Ureter (tissue), 1 donor: Measurements from ENCODE around the gene ADGRL3. TPM values are rescaled to one million over a fixed set of nuclear protein-coding genes. Genes with fewer than 3 reads are reported as not detected.

Experiments
- DNase-seq: peaks from one replicate; pipeline ENCODE4 v3.0.0-alpha.2; 2020; ENCODE audit warnings: low spot score
- total RNA-seq: library from RNA; stranded (reverse); gene quantifications from one replicate; pipeline ENCODE4 v1.2.4, GENCODE V29; 2023
- donor health status: DM: yes; HTN: yes; CAD: no.

The ADGRL3 gene
- 17.9 TPM for total RNA-seq

DNA sequence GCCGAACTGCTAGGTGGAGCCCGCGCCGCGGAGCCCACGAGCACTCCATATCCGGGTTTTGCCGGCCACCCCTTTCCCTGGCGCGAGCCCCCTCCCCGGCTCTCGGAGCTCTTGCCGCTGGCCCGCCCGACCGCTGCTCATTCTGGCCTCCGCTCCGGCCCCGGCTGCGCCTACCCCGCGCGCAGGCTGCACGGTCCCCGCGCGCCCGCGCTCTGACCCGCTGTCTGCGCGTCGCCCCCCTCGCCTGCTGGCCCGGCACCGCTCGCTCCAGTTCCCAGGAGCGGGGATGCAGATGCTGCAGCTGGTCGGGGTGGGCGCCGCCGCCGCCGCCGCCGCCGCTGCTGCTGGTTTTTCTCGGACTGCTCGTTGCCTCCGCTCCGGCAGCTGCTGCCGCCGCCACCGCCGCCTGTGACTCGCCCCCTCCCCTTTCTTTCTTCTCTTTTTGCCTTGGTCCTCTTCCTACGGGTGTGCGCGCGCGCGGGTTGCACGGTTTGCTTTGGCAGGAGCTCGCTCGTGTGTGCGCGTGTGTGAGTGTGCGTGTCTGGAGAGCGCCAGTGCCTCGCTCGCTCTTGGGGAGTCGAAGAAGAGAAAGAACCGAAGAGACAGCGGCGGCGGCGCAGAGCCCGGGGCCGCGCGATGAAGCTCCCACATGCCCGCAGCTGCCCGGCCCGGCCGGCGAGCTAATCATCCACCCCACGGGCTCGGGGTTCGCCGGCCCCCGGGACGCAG lies at the start of gene ADGRL3:
Gene ADGRL3, plus strand, starts transcription at position 140 of the 729 bp plus-strand sequence.
- no peak for DNase-seq

DNA sequence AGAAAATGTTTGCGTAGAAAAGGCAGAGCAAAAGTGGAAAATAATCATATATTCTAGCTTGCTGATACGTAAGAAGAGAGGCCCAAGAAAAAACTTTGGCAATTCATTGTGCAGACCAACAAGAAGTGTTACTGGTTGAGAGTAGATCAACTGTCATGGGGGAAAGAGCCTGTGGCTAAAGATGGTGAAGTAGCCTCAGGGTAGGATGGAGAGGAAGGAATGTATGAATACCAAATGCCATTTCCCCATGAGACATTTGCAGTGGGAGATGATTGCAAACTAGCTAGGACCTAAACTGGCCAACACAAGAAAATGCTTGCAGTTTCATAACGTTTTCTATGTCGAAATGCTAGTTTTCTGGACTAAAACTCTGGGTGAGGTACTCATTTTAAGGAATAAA lies 47.7 kb upstream of the ADGRL3 start:
- DNase-seq: no peak

DNA sequence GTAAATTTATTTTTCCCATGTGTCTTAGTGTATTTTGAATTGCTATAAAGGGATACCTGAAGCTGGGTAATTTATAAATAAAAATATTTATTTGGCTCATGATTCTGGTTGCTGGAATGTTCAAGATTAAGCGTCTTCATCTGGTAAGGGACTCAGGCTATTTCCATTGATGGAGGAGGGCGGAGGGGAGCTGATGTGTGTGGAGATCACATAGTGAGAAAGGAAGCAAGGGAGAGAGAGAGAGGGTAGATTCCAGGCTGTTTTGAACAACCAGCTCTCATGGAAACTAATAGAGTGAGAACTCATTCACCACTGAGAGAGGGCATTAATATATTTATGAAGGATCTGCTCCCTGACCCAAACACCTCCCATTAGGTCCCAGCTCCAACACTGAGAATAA lies 39.6 kb upstream of the ADGRL3 start:
- no peak for DNase-seq

DNA sequence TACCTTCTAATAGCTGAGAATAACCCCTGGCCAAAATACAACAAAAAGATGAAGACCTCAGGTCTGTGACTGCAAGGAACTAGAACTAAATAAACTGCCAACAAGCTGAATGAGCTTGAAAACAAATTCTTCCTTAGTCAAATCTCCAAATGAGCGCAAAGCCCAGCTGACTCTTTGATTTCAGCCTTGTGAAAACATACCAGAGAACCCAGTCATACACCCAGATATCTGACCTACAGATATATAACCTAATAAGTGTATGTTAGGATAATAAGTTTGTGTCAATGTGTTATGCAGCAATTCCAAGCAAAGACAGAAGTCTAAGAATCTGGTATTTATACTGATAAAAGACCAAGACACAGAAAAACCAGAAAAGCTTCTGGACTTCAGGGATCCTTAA lies 38.0 kb upstream of the ADGRL3 start:
- no peak for DNase-seq

DNA sequence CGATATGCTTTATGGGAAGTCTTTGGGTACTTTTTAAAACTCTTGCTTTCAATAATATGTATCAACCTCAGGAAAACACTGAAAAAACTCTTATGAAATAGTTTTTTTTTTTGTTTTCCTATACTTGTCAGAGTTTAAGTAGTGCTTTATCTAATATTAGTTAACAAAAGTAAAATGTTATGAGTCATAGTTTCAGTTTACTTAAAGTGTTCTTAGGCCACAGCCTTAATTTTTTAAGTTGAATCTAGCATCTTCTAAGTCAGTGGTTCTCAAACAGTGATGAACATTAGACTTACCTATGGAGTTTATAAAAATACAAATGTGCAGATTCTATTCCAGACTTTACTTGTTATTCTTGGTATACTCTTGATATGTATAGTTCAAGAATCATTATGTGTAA lies 26.3 kb upstream of the ADGRL3 start:
- DNase-seq: no peak

DNA sequence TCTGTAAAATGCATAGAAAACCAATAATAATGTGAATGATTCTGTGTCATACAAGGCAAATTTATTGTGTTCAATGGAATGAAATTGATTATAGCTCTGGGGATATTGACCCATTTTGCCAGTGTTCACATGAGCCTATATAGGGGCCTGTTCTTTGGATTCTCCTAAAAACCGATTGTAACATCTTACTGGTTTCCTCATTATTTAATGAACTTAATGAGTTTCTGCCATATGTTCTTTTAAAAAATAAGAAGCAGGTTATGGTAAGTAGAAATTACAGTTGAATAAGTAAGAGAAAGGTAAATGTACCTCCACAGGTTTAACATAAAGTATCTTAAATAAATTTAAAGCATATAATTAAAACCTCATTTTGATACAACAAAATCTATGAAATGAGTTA lies 24.6 kb upstream of the ADGRL3 start:
- DNase-seq: no peak

DNA sequence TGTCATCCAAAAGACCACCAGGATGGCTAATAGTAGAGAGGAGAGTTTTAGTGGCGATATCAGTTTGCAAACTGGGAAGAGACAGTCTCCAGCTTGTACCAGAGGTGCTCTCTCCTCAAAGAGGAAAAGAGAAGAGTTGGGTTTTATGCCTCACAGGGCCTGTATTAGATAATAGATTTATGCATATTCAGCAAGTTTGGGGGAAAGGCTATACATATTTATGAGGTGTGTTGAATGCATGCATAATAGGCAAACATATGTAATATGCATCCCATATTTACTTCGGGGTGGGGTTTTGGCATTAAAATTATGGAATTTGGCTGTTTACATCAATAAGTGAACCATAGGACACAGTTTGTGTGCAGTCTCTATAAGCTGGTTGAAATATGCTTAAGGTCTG lies 22.8 kb upstream of the ADGRL3 start:
- DNase-seq: no peak

DNA sequence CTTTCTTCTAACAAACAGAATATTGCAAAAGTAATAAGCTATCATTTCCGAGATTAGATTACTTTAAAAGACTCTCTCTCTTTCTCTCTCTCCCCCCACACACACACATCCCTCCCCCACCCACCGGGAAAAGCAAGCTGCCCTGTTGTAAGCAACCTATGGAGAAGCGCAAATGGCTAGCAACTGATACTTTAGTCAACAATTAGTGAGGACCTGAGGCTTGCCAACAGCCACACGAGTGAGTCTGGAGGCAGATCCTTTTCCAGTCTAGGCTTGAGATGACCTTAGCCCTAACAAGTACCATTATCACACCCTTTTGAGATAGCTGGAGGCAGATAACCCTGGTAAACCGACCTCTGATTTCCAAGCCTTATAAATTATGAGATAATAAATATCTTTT lies 19.7 kb upstream of the ADGRL3 start:
- DNase-seq: no peak

DNA sequence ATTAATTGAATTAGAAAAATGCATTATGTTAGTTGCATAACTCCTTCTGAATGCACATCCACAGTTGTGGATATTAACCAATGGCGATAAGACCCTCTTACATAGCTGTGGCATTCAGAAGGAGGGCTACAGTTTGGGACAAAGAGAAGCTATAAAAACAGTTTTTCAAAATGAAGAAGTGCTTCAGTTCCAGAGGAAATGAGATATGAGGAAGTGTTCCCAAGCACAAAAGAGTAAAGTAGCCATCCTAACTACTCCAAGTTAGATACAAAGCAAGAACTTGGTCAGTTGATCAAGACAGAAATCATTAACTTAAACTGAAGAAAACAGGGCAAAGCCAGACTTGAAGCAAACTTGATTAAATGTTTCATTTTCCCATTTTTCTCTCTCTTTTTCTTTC lies 17.2 kb upstream of the ADGRL3 start:
- no peak for DNase-seq

DNA sequence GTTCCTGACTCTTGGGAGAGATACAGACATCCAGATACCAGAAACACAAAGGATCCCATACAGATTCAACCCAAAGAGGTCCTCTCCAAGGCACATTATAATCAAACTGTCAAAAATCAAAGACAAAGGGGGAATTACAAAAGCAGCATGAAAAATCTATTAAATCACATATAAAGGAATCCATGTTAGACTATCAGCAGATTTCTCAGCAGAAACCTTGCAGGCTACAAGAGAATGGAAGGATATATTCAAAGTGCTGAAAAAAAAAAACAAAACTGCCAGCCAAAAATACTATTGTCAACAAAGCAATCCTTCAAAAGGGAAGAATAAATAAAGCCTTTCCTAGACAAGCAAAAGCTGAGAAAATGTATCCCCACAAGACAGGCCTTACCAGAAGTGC lies 14.8 kb upstream of the ADGRL3 start:
- no peak for DNase-seq

DNA sequence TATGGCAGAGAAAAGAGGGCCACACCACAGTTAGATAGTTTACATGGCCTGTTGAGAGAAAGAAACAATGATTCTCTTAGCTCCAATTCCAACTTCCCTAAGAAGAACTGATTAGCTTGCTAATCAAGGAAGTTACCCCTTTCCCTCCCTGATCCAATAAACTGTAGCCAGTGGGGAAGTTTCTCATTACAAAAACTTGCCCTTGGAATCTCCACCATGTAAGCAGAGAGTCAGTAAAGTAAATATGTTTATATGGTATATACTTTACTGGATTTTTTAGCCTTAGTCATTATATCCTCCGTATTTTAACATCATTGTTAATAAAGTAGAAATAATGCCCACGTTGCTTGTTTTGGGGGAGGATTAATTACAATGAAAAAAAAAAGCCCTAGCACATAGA lies 7.7 kb upstream of the ADGRL3 start:
- no peak for DNase-seq

DNA sequence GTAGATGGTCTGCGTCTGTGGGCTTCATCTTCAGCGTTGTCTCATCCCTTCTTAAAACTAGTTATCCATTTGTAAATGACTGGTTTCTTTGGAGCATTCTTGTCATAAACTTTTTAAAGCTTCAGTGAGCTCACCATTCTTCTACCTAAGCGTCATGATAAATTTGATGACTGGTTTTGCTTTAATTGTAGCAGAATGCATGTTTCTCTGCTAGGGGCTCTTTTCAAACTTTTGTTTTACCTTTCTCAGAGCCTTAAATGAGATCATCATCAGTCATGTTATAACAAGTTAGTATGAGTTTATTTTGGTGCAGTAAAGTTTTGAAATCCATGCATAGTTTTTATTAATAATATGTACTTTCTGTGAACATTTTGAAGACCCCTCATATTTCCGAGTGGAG lies 6.3 kb upstream of the ADGRL3 start:
- no peak for DNase-seq

DNA sequence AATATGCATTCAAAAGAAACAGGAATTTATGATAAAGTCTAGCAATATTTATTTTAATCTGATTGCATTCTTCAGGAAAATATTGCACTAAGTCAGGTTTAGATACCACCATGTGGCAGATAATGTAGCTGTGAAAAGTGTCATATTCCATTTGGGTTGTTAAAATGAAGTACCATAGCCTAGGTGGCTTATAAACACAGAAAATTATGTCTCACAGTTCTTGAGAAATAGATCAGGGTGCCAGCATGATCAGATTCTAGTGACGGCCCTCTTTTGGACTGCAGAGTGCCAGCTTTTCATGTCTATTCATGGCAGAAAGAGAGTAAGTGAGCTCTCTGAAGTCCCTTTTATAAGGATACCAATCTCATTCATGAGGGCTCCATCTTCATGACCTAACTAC lies 5.6 kb upstream of the ADGRL3 start:
- DNase-seq: no peak

DNA sequence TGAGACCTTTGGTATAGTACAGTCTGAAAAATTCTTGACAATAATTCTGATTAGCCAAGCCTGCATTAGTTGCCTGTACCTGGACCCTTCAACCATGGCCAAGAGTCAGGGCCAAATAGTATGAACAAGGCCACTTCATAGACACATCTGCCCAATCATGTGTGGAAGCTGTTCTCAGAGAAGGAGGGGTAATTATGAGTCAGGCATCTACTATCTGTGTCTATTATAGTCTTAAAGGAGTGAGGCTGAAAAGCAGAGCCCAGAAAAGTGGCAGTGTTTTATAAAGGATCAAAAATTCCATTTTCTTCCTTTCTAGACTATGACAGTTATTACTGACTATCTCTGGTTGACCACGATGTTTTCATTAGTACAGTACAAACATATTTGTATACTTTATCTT lies 5.0 kb upstream of the ADGRL3 start:
- no peak for DNase-seq

DNA sequence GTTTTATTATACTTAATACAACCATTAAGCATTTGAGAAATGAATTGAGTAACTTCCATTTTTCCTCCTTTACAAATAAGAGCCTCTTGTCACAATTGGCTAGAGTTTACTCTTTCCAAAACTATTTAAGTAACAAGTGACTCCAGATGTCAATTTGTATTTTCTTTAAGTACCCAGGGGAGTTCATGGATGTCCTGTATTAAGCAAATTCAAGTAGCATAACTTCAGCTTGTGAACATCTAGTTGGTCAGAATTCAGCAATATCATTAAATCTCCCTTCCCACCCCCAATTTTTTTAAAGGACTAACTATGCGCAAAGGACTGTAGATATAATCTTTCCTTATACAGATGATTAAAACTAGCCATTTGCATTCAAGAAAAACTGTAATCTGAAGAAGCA lies 1.4 kb upstream of the ADGRL3 start:
- no peak for DNase-seq

DNA sequence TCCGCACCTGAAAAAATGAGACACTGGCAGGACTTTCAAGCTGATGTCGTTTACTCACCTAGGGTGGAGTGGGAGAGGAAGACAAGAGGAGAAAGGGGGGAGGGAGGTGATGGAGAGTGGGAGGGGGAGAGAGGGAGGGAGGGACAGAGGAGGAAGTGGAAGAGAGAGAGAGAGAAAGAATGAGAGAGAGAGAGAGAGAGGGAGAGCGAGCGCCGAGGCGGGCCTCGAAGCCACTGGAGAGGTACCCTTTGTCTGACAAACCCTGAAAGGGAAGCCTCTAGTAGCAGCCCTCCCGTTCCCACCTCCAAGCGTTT lies 296 bp upstream of the ADGRL3 start:
- DNase-seq: no peak

DNA sequence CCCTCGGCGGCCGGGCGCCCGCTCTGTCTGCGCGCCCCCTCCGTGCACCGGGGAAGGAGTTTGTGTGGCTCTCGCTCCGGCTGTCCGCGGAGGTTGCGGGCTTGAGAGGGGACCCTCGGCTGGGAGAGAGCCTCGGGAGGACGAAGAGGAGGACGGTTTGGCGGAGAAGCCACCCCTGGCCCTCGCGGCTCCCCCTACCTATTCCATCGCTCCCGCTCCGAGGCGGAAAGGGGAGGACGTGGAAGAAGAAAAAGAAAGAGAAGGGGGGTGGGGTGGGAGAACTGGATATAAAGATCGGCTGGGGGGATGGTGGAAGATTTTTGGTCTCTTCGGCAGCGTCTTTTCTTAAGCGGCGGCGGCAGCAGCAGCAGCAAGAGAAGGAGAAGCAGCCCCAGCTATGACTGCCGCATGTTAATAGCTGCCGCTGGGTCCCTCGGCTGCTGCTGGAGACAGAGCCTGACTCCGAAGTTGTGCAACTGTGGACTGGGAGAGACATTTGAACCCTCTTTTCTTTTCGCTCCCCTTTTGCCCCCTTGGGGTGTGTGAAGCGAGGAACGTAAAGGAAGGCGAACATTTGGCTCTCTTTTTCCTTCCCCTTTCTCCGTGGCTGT lies 895 bp downstream of the ADGRL3 start:
- DNase-seq: no peak

DNA sequence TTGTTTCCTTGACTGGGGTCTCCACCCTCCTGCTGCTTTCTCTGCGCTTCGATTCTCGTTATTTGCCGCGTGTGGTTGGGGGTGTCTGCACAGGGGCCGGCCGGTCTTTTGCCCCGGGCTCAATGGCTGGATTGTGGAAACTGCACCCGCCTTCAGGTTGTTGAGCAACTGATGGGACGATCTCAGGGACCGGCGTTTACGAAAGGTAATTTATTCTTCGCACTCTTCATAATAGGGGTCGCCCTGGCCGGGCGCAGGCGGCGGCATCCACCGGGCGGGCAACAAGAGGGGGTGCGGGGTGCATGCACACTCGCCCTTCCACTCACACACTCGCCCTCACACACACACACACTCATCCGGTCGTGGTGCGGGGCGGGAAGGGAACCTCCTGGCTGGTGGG lies 1.4 kb downstream of the ADGRL3 start:
- DNase-seq: no peak

DNA sequence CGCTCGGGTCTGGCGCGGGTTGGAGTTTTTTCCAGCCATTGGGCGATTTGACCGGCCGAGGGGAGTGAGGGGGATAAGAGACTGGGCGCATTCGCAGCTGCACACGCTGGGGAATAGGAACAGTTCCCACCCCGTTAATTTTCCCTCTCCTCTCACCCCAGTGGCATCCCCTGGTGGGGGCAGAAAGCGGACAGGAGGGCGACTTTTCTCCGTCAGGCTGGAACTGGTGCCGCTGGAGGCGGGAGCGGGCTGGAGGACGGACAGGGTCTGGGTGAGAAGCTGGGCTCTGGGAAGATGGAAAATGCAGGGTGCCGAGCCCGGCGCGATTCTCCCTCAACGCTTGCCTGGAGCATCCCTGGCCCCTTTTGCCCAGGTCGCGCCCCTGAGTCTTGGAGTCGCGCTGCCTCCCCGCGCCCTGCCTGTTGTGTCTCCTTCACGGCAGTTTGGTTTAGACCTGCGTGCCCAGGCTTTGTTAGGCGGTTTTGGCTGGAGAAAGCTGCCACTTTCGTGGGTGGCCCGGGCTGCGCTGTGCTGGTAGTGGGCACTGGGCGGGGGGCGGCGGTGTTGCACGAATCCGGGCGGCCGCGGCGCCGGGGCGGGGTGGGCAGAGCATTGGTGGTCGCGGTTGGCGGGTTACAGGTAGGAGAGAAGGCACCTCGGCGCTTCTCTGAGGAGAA lies 2.0 kb downstream of the ADGRL3 start:
- DNase-seq: no peak

DNA sequence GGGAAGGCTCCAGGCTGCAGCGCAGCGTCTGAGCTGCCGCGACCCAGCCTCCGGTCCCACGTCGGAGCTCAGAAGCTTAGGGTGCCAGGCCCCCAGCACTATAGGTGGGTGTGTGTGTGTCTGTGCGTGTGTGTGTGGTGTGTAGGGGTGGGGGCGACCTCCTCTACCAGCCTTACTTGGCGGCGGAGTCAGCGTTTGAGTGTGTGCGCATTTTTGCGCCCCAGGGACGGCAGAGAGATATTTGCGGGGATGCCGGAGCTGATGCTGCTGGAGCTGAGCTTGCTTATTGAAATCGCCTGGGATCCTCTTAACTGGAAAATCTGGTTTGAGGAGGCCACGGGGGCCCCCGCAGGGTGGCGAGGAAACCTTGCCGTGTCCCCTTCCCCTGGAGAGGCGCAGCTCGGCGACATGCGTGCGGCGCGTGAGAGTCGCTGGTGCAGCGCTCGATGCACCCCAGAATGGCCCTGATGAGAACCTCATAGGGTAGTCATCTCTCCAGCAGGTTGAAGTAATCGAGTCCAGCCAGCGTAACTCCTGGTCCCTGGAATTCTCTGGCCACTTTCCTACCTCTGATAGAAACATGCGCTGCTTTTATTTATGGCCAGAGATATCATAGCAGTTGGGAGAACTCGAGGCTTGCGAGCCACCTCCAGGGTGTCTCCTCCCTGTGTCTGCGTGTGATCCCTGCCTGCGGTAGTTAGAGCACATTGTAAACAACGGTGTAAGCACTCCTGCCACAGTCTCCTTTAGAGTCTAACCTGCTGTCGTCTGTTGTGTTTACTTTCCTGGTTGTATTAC lies 2.7 kb downstream of the ADGRL3 start:
- no peak for DNase-seq

DNA sequence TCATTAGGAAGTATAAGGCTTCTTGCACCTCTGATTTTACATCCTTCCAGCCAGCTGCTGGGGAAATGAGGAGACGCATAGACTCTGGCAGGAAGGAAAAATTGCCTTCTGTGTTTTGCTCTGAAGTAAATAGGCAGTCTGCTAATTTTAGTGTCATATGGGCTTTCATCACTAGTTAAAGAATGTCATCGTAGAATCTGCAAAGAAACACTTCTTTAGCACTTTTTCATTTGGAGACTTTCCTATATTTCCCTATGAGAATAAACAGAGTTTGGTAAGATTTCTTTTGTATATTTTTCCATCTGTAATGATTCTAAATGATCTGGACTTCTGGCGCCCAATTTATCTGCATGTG lies 3.3 kb downstream of the ADGRL3 start:
- no peak for DNase-seq

DNA sequence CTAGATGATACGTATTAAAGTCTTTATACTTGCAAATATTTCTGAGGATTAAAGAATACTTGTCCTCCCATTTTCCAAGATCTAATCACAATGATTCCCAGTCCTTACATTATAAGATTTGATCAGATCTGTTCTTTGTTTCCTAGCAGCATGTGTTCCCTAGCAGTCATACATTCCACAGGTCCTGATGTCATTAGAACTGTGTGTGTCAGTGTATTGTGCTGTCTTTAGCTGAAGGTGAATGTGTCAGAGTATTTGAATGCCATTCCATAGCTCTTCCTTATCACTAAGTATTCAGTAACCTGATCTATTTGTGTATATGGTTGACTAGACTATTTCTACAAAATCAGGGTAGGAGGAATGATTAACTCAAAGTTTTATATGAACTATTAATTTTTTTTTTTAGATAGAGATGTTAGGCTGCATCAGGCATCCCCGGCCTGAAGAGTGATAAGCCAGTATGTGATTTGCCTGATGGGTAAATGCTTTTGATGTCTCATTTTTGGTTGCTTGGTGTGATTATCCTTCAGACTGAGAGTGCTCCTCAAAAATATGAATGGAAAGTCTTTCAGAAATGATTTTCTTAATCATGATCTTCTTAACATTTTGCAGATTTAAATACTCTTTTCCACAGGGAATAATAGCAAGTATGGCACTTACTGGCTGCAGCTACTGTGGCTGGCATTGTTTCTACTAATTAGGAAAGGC lies 4.4 kb downstream of the ADGRL3 start:
- DNase-seq: no peak
